CD4-positive, alpha-beta memory T cell (primary cell): ENCODE measurements around the gene NR1H2. TPM values are rescaled to one million over a fixed set of nuclear protein-coding genes. Genes with fewer than 3 reads are reported as not detected.

Experiments used
- CTCF ChIA-PET: fragments of 350-600 bp; sonication (Branson Sonifier 250); formaldehyde crosslinking; loops from one replicate; lab custom pipeline; 2021; ENCODE audit warnings: inconsistent platforms; ENCODE audit not compliant: partially characterized antibody; lab: Charles Lee
- POLR2A ChIA-PET: fragments of 350-600 bp; sonication (Branson Sonifier 250); formaldehyde crosslinking; loops from one replicate; lab custom pipeline; 2021; ENCODE audit not compliant: partially characterized antibody; lab: Charles Lee
- DNase-seq, 5 donors: peaks; one replicate each; pipeline versions ENCODE4 v3.0.0 to v3.0.0-alpha.2; 2020 to 2022; ENCODE audit warnings: mixed read lengths in 1 of 5
- H3K27ac ChIP-seq: one replicate; pipeline ENCODE4 v1.7.0; 2013; ENCODE audit warnings: low read depth, low read length
- H3K27me3 ChIP-seq: 2 replicates; pipeline ENCODE4 v1.7.0; 2013; ENCODE audit warnings: mild to moderate bottlenecking, low read length, moderate library complexity; ENCODE audit not compliant: insufficient read depth
- H3K36me3 ChIP-seq: 2 replicates; pipeline ENCODE4 v1.7.0; 2013; ENCODE audit warnings: mild to moderate bottlenecking, low read length, moderate library complexity; ENCODE audit not compliant: insufficient read depth
- H3K4me1 ChIP-seq: 2 replicates; pipeline ENCODE4 v1.7.0; 2013; ENCODE audit warnings: mild to moderate bottlenecking, low read length, moderate library complexity; ENCODE audit not compliant: insufficient read depth
- H3K4me3 ChIP-seq, 2 donors: one replicate each; pipeline ENCODE4 v1.7.0; 2013; ENCODE audit warnings: low read length in 2 of 2, mild to moderate bottlenecking in 1 of 2
- H3K9me3 ChIP-seq, 2 donors: one replicate each; pipeline ENCODE4 v1.7.0; 2013; ENCODE audit warnings: low read length in 2 of 2, control low read depth in 1 of 2; ENCODE audit not compliant: control insufficient read depth in 1 of 2
- H3K27ac Mint-ChIP-seq, 7 donors: one replicate each; pipeline ENCODE4 v1.8.0; 2020 to 2021; ENCODE audit warnings: mixed read lengths in 7 of 7, mild to moderate bottlenecking in 6 of 7, inconsistent platforms in 3 of 7, moderate library complexity in 3 of 7
- H3K27me3 Mint-ChIP-seq, 2 donors: one replicate each; pipeline ENCODE4 v1.8.0; 2020 to 2021; ENCODE audit warnings: mixed read lengths in 2 of 2
- H3K36me3 Mint-ChIP-seq, 2 donors: one replicate each; pipeline ENCODE4 v1.8.0; 2020 to 2021; ENCODE audit warnings: mixed read lengths in 2 of 2, inconsistent platforms in 1 of 2, mild to moderate bottlenecking in 1 of 2
- H3K4me1 Mint-ChIP-seq, 4 donors: one replicate each; pipeline ENCODE4 v1.8.0; 2020 to 2021; ENCODE audit warnings: mixed read lengths in 4 of 4, mild to moderate bottlenecking in 1 of 4
- H3K4me3 Mint-ChIP-seq, 8 donors: one replicate each; pipeline ENCODE4 v1.8.0; 2020 to 2021; ENCODE audit warnings: mixed read lengths in 8 of 8, mild to moderate bottlenecking in 7 of 8, moderate library complexity in 6 of 8, inconsistent platforms in 3 of 8
- H3K9me3 Mint-ChIP-seq, 8 donors: one replicate each; pipeline ENCODE4 v1.8.0; 2020 to 2021; ENCODE audit warnings: mixed read lengths in 8 of 8, mild to moderate bottlenecking in 5 of 8, inconsistent platforms in 3 of 8, moderate library complexity in 1 of 8
- intact Hi-C: fragments of 100-400 bp; cut with micrococcal nuclease; formaldehyde crosslinking; loops from one replicate; pipeline ENCODE4 v1.15.1; 2023
- polyA plus RNA-seq, 2 donors: library from polyadenylated mRNA; unstranded; fragments of 300-500 nt; fragmentation: Illumina TruSeq; gene quantifications; one replicate each; pipeline ENCODE4 v1.2.3, GENCODE V29; 2021
- total RNA-seq, 2 experiments: library from RNA; stranded (reverse); gene quantifications; one replicate each; pipeline ENCODE4 v1.2.3, GENCODE V29; 2021

NR1H2 gene
- total and polyA plus RNA-seq, 4 experiments from 2014 or later: 86.9 to 109 (median 95.6) TPM

GRCh38 chr19:50416034-50416977 lies 40.0 kb downstream of the NR1H2 start:
- CTCF ChIA-PET: interaction anchor here (1.9 to 2.0 kb wide), 2 partner anchors 47 to 59 kb away, joined by 11 to 18 read pairs; no protein-coding TSS in a partner anchor
- Histone ChIP-seq H3K36me3 (no peaks in the 10 kb centered on the region), H3K4me3 (no peak overlapping the region), H3K27me3 (no peaks in the 10 kb centered on the region), H3K27ac (no peak overlapping the region), H3K9me3 (no peaks in the 10 kb centered on the region), H3K4me1 (no peaks in the 10 kb centered on the region)
- no peak overlapping the region for H3K27ac Mint-ChIP-seq
- DNase-seq: no peak
- peaks cover 0 to 9% (median 4%) of the 10 kb centered on the region in 4 donors for H3K4me1 Mint-ChIP-seq
- intact Hi-C loops: no loop called here
- peaks cover 0 to 2% of the 10 kb centered on the region in 2 donors for H3K36me3 Mint-ChIP-seq
- POLR2A ChIA-PET: interaction anchor here (1.4 to 1.7 kb wide), 2 partner anchors 47 to 59 kb away, joined by 6 to 8 read pairs; no protein-coding TSS in a partner anchor
- no peak overlapping the region for H3K4me3 Mint-ChIP-seq
- H3K27me3 Mint-ChIP-seq: peaks cover 15 to 16% of the 10 kb centered on the region in 2 donors
- H3K9me3 Mint-ChIP-seq: no peaks in the 10 kb centered on the region

GRCh38 chr19:50417111-50418081 lies 41.1 kb downstream of the NR1H2 start:
- H3K9me3 ChIP-seq: no peaks in the 10 kb centered on the region
- no peaks in the 10 kb centered on the region for H3K4me1 ChIP-seq
- POLR2A ChIA-PET: no interaction called here
- H3K27ac ChIP-seq: no peak overlapping the region
- H3K9me3 Mint-ChIP-seq: no peaks in the 10 kb centered on the region
- peaks cover 0 to 9% (median 4%) of the 10 kb centered on the region in 4 donors for H3K4me1 Mint-ChIP-seq
- no peaks in the 10 kb centered on the region for H3K36me3 Mint-ChIP-seq
- CTCF ChIA-PET: no interaction called here
- no peak overlapping the region for H3K27ac Mint-ChIP-seq
- no peak for DNase-seq
- intact Hi-C loops: no loop called here
- peaks cover 17 to 19% of the 10 kb centered on the region in 2 donors for H3K27me3 Mint-ChIP-seq
- no peak overlapping the region for H3K4me3 ChIP-seq
- no peak overlapping the region for H3K4me3 Mint-ChIP-seq
- no peaks in the 10 kb centered on the region for H3K27me3 ChIP-seq
- no peaks in the 10 kb centered on the region for H3K36me3 ChIP-seq

- Mint-ChIP-seq H3K4me1 (peaks cover 0 to 9% (median 4%) of the 10 kb centered on the region in 4 donors), H3K4me3 (no peak within 1 kb of the TSS), H3K27ac (peak within 1 kb of the TSS in 2 of 7 donors; percentile 8 to 32), H3K36me3 (no peaks in the 10 kb centered on the region), H3K27me3 (peaks cover 17 to 19% of the 10 kb centered on the region in 2 donors), H3K9me3 (no peaks in the 10 kb centered on the region)
- Histone ChIP-seq H3K36me3 (no peaks in the 10 kb centered on the region), H3K4me3 (no peak within 1 kb of the TSS), H3K9me3 (no peaks in the 10 kb centered on the region), H3K27ac (no peak within 1 kb of the TSS), H3K27me3 (no peaks in the 10 kb centered on the region), H3K4me1 (no peaks in the 10 kb centered on the region)
- intact Hi-C loops: no loop called here
- no peak for DNase-seq
- ChIA-PET POLR2A (interaction anchor here (2.2 kb wide), 1 partner anchor 61 kb away, joined by 6 read pairs; no protein-coding TSS in a partner anchor), CTCF (no interaction called here)
These were observed 42.1 kb downstream of the NR1H2 start, which contains the start of gene SPIB for GRCh38 chr19:50418176-50419021. SPIB (plus strand) TSS chr19:50418938; CDS start chr19:50418963, 25 bp downstream.

GRCh38 chr19:50419022-50419579 lies 42.8 kb downstream of the NR1H2 start:
- no peak for DNase-seq
- no peaks in the 10 kb centered on the region for H3K9me3 ChIP-seq
- no peaks in the 10 kb centered on the region for H3K4me1 ChIP-seq
- no peak overlapping the region for H3K4me3 ChIP-seq
- Mint-ChIP-seq H3K27me3 (peaks cover 17 to 23% of the 10 kb centered on the region in 2 donors), H3K4me3 (no peak overlapping the region), H3K36me3 (no peaks in the 10 kb centered on the region), H3K27ac (peak overlapping the region in 2 of 7 donors; percentile 8 to 32), H3K4me1 (peaks cover 0 to 9% (median 4%) of the 10 kb centered on the region in 4 donors), H3K9me3 (no peaks in the 10 kb centered on the region)
- ChIA-PET CTCF (no interaction called here), POLR2A (interaction anchor here (2.2 kb wide), 1 partner anchor 62 kb away, joined by 6 read pairs; no protein-coding TSS in a partner anchor)
- no peak overlapping the region for H3K27ac ChIP-seq
- intact Hi-C loops: no loop called here
- no peaks in the 10 kb centered on the region for H3K27me3 ChIP-seq
- no peaks in the 10 kb centered on the region for H3K36me3 ChIP-seq

GRCh38 chr19:50419580-50420035 lies 43.4 kb downstream of the NR1H2 start:
- no peak overlapping the region for H3K27ac ChIP-seq
- H3K27ac Mint-ChIP-seq: peak overlapping the region in 1 of 7 donors; percentile 32
- CTCF ChIA-PET: no interaction called here

GRCh38 chr19:50420127-50420526 lies 43.9 kb downstream of the NR1H2 start:
- ChIA-PET POLR2A (interaction anchor here (2.2 kb wide), 1 partner anchor 63 kb away, joined by 6 read pairs; no protein-coding TSS in a partner anchor), CTCF (no interaction called here)
- Mint-ChIP-seq H3K4me1 (peaks cover 0 to 6% (median 3%) of the 10 kb centered on the region in 4 donors), H3K4me3 (no peak overlapping the region), H3K27ac (peak overlapping the region in 1 of 7 donors; percentile 13), H3K9me3 (no peaks in the 10 kb centered on the region), H3K36me3 (no peaks in the 10 kb centered on the region), H3K27me3 (peaks cover 17 to 23% of the 10 kb centered on the region in 2 donors)
- intact Hi-C loops: no loop called here
- Histone ChIP-seq H3K27me3 (no peaks in the 10 kb centered on the region), H3K9me3 (no peaks in the 10 kb centered on the region), H3K4me1 (no peaks in the 10 kb centered on the region), H3K4me3 (no peak overlapping the region), H3K27ac (no peak overlapping the region), H3K36me3 (no peaks in the 10 kb centered on the region)
- DNase-seq: no peak

More at GRCh38 chr19:50419580-50420035, 43.4 kb downstream of the NR1H2 start:
- Histone ChIP-seq H3K4me3 (no peak overlapping the region), H3K4me1 (no peaks in the 10 kb centered on the region), H3K27me3 (no peaks in the 10 kb centered on the region), H3K36me3 (no peaks in the 10 kb centered on the region), H3K9me3 (no peaks in the 10 kb centered on the region)
- H3K9me3 Mint-ChIP-seq: no peaks in the 10 kb centered on the region
- intact Hi-C loops: no loop called here
- peaks cover 0 to 6% (median 4%) of the 10 kb centered on the region in 4 donors for H3K4me1 Mint-ChIP-seq
- POLR2A ChIA-PET: interaction anchor here (2.2 kb wide), 1 partner anchor 62 kb away, joined by 6 read pairs; no protein-coding TSS in a partner anchor
- DNase-seq: no peak
- peaks cover 17 to 23% of the 10 kb centered on the region in 2 donors for H3K27me3 Mint-ChIP-seq
- H3K4me3 Mint-ChIP-seq: no peak overlapping the region
- H3K36me3 Mint-ChIP-seq: no peaks in the 10 kb centered on the region
